Spleen (tissue), 7 donors: ENCODE measurements around the gene FBXL2.

Experiments used
- POLR2A ChIP-seq, 3 donors: fragments of 450-650 bp; IDR thresholded peaks; one replicate each; pipeline ENCODE4 v1.5.1; 2017; ENCODE audit warnings: antibody characterized with exemption in 3 of 3, mild to moderate bottlenecking in 1 of 3
- POLR2AphosphoS5 ChIP-seq, 3 donors: sonication (generic); formaldehyde crosslinking; IDR thresholded peaks; one replicate each; pipeline ENCODE4 v1.5.1; 2017; ENCODE audit warnings: antibody characterized with exemption in 3 of 3
- TF ChIP-seq, protein P1 (sequence below), 11 experiments: fragments of 200-600 bp in 7 of 11; fragments of 450-650 bp in 4 of 11; sonication (generic) in 4 of 11; IDR thresholded peaks in 8 of 11; conservative IDR thresholded peaks in 3 of 11; 1 replicate in 7 of 11; 2 replicates in 4 of 11; pipeline versions ENCODE4 v1.4.0 to v1.8.0; 2016 to 2021; ENCODE audit warnings: antibody characterized with exemption in 11 of 11, inconsistent platforms in 4 of 11, mild to moderate bottlenecking in 1 of 11
- donor health status: DM: no; HTN: no; CAD: no; lungs with moderate emphysema.
- donor health status: DM: no; HTN: no; CAD: no.
- donor health status: DM: no; HTN: no; CAD: no.

- TF ChIP-seq POLR2A (IDR thresholded peaks at IDR 0.05), result no peak
- TF ChIP-seq, protein P1, sequence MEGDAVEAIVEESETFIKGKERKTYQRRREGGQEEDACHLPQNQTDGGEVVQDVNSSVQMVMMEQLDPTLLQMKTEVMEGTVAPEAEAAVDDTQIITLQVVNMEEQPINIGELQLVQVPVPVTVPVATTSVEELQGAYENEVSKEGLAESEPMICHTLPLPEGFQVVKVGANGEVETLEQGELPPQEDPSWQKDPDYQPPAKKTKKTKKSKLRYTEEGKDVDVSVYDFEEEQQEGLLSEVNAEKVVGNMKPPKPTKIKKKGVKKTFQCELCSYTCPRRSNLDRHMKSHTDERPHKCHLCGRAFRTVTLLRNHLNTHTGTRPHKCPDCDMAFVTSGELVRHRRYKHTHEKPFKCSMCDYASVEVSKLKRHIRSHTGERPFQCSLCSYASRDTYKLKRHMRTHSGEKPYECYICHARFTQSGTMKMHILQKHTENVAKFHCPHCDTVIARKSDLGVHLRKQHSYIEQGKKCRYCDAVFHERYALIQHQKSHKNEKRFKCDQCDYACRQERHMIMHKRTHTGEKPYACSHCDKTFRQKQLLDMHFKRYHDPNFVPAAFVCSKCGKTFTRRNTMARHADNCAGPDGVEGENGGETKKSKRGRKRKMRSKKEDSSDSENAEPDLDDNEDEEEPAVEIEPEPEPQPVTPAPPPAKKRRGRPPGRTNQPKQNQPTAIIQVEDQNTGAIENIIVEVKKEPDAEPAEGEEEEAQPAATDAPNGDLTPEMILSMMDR (IDR thresholded peaks at IDR 0.05 in 8 of 11, conservative IDR thresholded peaks at IDR 0.05 in 3 of 11), result peak; percentile 65 to 86 (median 80)
- no peak for TF ChIP-seq POLR2AphosphoS5 (IDR thresholded peaks at IDR 0.05)
Measured at GRCh38 chr3:33372218-33373081, 95.2 kb downstream of the FBXL2 start.
